Osteocyte (in vitro differentiated cells): ENCODE results near the gene XRCC4. TPM values are rescaled to one million over a fixed set of nuclear protein-coding genes. Genes with fewer than 3 reads are reported as not detected.
A peak's percentile ranks its signal among the peaks of the same experiment; 100 is the strongest.

ENCODE experiments used
- DNase-seq: peaks from one replicate; pipeline ENCODE4 v3.0.0; 2021; ENCODE audit warnings: mixed read lengths; ENCODE audit not compliant: unreplicated experiment; ENCODE audit errors: extremely low spot score
- H3K27ac Mint-ChIP-seq: one replicate; pipeline ENCODE4 v1.8.0; 2021; ENCODE audit warnings: mild to moderate bottlenecking, mixed read lengths; ENCODE audit not compliant: unreplicated experiment
- H3K27me3 Mint-ChIP-seq: one replicate; pipeline ENCODE4 v1.8.0; 2021; ENCODE audit warnings: mixed read lengths; ENCODE audit not compliant: unreplicated experiment
- H3K36me3 Mint-ChIP-seq: one replicate; pipeline ENCODE4 v1.8.0; 2021; ENCODE audit warnings: mixed read lengths; ENCODE audit not compliant: unreplicated experiment
- H3K4me1 Mint-ChIP-seq: one replicate; pipeline ENCODE4 v1.8.0; 2021; ENCODE audit warnings: mixed read lengths; ENCODE audit not compliant: unreplicated experiment
- H3K4me3 Mint-ChIP-seq: one replicate; pipeline ENCODE4 v1.8.0; 2021; ENCODE audit warnings: mild to moderate bottlenecking, moderate library complexity, mixed read lengths; ENCODE audit not compliant: unreplicated experiment
- H3K9me3 Mint-ChIP-seq: one replicate; pipeline ENCODE4 v1.8.0; 2021; ENCODE audit warnings: mixed read lengths; ENCODE audit not compliant: unreplicated experiment
- long read RNA-seq: library from polyadenylated mRNA; unstranded; transcript quantifications from one replicate; pipeline ENCODE4 v2.0.0, GENCODE V29; 2021
- total RNA-seq: library from RNA; stranded (reverse); gene quantifications from 2 replicates; pipeline ENCODE4 v1.2.1, GENCODE V29; 2021
- TF ChIP-seq, protein P1 (sequence below): fragments of 200-600 bp; sonication (generic); IDR thresholded peaks from 2 replicates; pipeline ENCODE4 v1.5.0; 2021; ENCODE audit warnings: antibody characterized with exemption, mild to moderate bottlenecking, moderate library complexity

XRCC4 gene
- total RNA-seq = 4.2 and 5.1 TPM in 2 replicates
- long read RNA-seq, transcript XRCC4-202 (8 exons, 1,579 nt) = minor isoform, 7 of 23 reads
- long read RNA-seq, transcript XRCC4-203 (8 exons, 1,530 nt) = major isoform, 9 of 23 reads
- long read RNA-seq, partial matches to known transcripts = 4 of 23 reads
- long read RNA-seq, other reads (novel, unspliced or antisense) = 2 of 23 reads

DNA sequence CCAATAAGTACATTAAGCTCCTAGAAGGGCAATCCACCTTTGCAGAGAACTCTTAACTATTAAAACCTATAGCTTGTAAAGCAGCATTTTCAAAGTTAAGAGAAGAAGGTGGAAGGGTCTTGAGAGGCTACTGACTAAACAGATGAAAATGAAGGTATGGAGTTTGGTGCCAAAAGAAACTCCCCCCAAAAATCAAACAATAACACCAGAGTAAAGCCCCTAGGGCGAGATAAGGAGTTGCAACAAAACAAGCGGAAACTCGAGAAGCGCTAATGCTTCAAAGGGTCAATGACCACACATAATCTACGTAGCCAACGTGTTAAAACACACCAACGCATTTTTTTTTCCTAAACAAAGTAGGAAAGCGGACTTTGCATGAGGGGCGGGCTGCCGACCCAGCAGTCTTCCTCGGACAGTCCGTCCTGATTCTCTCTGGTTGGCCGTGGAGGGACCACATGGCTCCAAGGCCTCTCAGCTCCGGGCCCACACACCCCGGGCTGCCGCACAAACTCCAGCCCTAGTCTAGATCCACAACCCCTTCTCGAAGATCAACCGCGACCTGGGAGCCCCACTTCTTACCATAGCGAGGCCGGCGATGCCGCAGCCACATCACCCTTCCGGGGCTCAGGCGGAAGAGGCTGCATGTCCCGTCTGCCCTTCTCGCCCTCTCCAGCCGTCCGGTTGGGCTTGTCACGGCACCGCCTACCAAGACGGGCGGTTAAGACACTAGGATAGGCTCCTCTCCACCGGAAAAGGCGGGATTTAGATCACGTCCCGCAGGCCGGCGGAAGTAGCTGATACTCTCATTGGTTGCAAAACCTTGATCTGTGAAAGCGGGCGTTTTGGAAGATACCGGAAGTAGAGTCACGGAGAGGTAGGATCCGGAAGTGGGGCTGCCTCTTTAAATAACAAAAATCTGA lies at the start of gene XRCC4, which contains the start of gene TMEM167A:
Gene XRCC4, plus strand, starts transcription at position 806 of the 920 bp plus-strand sequence. CDS start 27,373 bp downstream, outside the sequence.
Gene TMEM167A, minus strand, starts transcription at position 653 of the 920 bp plus-strand sequence. Its CDS starts 71 bp downstream, at position 582.
- peaks cover 39% of the 10 kb centered on the region for H3K4me1 Mint-ChIP-seq
- peak within 1 kb of the TSS; percentile 97 for H3K4me3 Mint-ChIP-seq
- DNase-seq = peak; percentile 97
- no peaks in the 10 kb centered on the region for H3K9me3 Mint-ChIP-seq
- TF ChIP-seq, protein P1, sequence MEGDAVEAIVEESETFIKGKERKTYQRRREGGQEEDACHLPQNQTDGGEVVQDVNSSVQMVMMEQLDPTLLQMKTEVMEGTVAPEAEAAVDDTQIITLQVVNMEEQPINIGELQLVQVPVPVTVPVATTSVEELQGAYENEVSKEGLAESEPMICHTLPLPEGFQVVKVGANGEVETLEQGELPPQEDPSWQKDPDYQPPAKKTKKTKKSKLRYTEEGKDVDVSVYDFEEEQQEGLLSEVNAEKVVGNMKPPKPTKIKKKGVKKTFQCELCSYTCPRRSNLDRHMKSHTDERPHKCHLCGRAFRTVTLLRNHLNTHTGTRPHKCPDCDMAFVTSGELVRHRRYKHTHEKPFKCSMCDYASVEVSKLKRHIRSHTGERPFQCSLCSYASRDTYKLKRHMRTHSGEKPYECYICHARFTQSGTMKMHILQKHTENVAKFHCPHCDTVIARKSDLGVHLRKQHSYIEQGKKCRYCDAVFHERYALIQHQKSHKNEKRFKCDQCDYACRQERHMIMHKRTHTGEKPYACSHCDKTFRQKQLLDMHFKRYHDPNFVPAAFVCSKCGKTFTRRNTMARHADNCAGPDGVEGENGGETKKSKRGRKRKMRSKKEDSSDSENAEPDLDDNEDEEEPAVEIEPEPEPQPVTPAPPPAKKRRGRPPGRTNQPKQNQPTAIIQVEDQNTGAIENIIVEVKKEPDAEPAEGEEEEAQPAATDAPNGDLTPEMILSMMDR = no peak
- no peaks in the 10 kb centered on the region for H3K27me3 Mint-ChIP-seq
- peak within 1 kb of the TSS; percentile 99 for H3K27ac Mint-ChIP-seq
- peaks cover 5% of the 10 kb centered on the region for H3K36me3 Mint-ChIP-seq

DNA sequence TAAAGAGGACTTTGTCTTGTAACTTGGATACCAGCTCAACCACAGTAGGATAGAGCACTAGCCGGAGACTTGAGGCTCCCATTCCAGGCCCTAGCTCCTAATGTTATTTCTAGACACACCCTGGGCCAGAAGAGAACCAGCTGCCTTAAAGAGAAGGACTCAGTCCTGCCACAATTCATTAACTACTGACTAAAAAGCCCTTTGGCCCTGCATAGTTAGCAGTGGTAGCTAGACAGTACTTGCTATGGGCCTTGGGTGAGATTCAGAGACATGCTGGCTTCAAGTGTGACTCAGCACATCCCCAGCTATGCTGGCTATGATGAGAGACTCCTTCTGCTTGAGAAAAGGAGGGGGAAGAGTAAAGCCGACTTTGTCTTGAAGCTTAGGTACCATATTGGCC lies 47.4 kb upstream of the XRCC4 start:
- Mint-ChIP-seq H3K4me1 (peaks cover 3% of the 10 kb centered on the region), H3K27ac (no peak overlapping the region), H3K9me3 (no peaks in the 10 kb centered on the region), H3K4me3 (no peak overlapping the region), H3K36me3 (no peaks in the 10 kb centered on the region), H3K27me3 (no peaks in the 10 kb centered on the region)
- TF ChIP-seq, protein P1 = no peak
- no peak for DNase-seq

DNA sequence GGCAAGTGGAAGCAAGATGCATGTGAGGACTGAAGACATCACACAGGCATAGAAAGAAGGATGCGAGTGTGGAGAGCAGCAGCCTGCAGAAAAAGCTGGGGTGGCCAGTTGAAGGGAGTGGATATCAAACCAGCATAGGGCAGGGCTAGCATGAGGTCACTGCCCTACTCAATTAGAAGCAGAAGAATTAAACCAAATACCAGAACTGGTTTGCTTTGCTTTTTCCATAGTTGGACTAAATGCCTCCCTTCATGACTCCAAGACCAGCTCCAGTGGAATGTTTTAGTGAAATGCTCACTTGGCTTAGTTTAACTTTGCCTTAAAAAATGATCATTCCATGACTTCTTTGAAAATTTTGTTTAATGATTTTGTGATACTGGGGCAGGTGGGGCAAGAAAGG lies 46.0 kb upstream of the XRCC4 start:
- Mint-ChIP-seq H3K36me3 (no peaks in the 10 kb centered on the region), H3K27me3 (no peaks in the 10 kb centered on the region), H3K9me3 (no peaks in the 10 kb centered on the region), H3K4me1 (peaks cover 3% of the 10 kb centered on the region), H3K27ac (no peak overlapping the region), H3K4me3 (no peak overlapping the region)
- TF ChIP-seq, protein P1 = no peak
- DNase-seq = no peak

DNA sequence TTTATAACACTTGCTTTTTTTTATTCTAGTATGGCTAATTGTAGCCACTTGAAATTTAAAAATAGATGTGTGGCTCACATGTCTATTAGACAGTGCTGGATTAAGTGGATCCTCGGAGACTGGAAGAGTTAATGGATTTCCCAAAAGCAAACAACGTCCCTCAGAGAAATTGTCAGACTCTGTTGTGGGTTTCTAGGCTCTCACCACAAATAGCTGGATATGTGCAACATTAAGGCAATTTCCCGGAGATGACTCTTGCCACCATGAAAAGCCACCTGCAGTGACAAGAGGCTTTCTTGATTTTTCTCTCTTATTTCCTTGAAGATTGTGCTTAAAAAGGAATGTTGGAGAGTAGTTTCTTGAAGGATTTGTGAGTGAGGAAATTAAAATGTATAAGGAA lies 43.3 kb upstream of the XRCC4 start:
- no peak overlapping the region for H3K27ac Mint-ChIP-seq
- no peaks in the 10 kb centered on the region for H3K27me3 Mint-ChIP-seq
- DNase-seq = no peak
- no peak overlapping the region for H3K4me3 Mint-ChIP-seq
- TF ChIP-seq, protein P1 = no peak
- no peaks in the 10 kb centered on the region for H3K36me3 Mint-ChIP-seq
- peaks cover 3% of the 10 kb centered on the region for H3K4me1 Mint-ChIP-seq
- H3K9me3 Mint-ChIP-seq = no peaks in the 10 kb centered on the region
